Activated CD4-positive, alpha-beta T cell treated with anti-CD3 and anti-CD28 coated beads, Interleukin-2, amount 10 ng/mL, durations not matched to agents 24 days and 14 days (primary cell): ENCODE results near the gene GIPC2. TPM values are rescaled to one million over a fixed set of nuclear protein-coding genes. Genes with fewer than 3 reads are reported as not detected.
A peak's percentile ranks its signal among the peaks of the same experiment; 100 is the strongest.
"Not testable (repeated sequence)": the region's sequence is repeated elsewhere in the genome, so short reads cannot be mapped to it uniquely, and the experiment has no call there.

Source experiments
- DNase-seq: peaks from one replicate; pipeline ENCODE4 v3.0.0; 2022
- H3K27ac Mint-ChIP-seq: one replicate; pipeline ENCODE4 v1.8.0; 2022; ENCODE audit warnings: mild to moderate bottlenecking, mixed read lengths
- H3K27me3 Mint-ChIP-seq: one replicate; pipeline ENCODE4 v1.8.0; 2022; ENCODE audit warnings: mixed read lengths
- H3K36me3 Mint-ChIP-seq: one replicate; pipeline ENCODE4 v1.8.0; 2022; ENCODE audit warnings: low read depth, mild to moderate bottlenecking, mixed read lengths
- H3K4me1 Mint-ChIP-seq: one replicate; pipeline ENCODE4 v1.8.0; 2021; ENCODE audit warnings: mixed read lengths
- H3K4me3 Mint-ChIP-seq: one replicate; pipeline ENCODE4 v1.8.0; 2022; ENCODE audit warnings: mild to moderate bottlenecking, moderate library complexity, mixed read lengths
- H3K9me3 Mint-ChIP-seq: one replicate; pipeline ENCODE4 v1.8.0; 2021; ENCODE audit warnings: mixed read lengths
- intact Hi-C: fragments of 100-400 bp; cut with micrococcal nuclease; formaldehyde crosslinking; loops from one replicate; pipeline ENCODE4 v1.15.1; 2023
- total RNA-seq: library from RNA; stranded (reverse); gene quantifications from 2 replicates; pipeline ENCODE4 v1.2.3, GENCODE V29; 2022

Gene GIPC2
- total RNA-seq: 0.05 TPM in 1 of 2 replicates, not detected in the other

GRCh38 chr1:78045926-78046778 is at the start of gene GIPC2:
Gene GIPC2 (plus strand): TSS chr1:78045966. CDS start chr1:78046095, 129 bp downstream.
- Mint-ChIP-seq H3K4me1 (peaks cover 25% of the 10 kb centered on the region), H3K36me3 (no peaks in the 10 kb centered on the region), H3K27me3 (peaks cover 47% of the 10 kb centered on the region), H3K4me3 (peak within 1 kb of the TSS; percentile 81), H3K9me3 (no peaks in the 10 kb centered on the region), H3K27ac (peak within 1 kb of the TSS; percentile 30)
- intact Hi-C loops: loop anchor here (2.0 to 10.0 kb wide), 2 partner anchors 69 to 363 kb away; partner anchors contain the start of gene ZZZ3
- DNase-seq: peak; percentile 72

GRCh38 chr1:77996734-77997133 is 49.0 kb upstream of the GIPC2 start:
- H3K4me1 Mint-ChIP-seq: no peaks in the 10 kb centered on the region

GRCh38 chr1:78000536-78000935 is 45.2 kb upstream of the GIPC2 start:
- DNase-seq, H3K27ac Mint-ChIP-seq, H3K27me3 Mint-ChIP-seq, H3K4me3 Mint-ChIP-seq, H3K9me3 Mint-ChIP-seq, H3K36me3 Mint-ChIP-seq: not testable (repeated sequence)
- intact Hi-C loops: loop anchor here (5.0 to 10.0 kb wide), 3 partner anchors 38 to 1042 kb away; partner anchors contain the start of gene PIGK
- peaks cover 14% of the 10 kb centered on the region for H3K4me1 Mint-ChIP-seq

More at GRCh38 chr1:77996734-77997133, 49.0 kb upstream of the GIPC2 start:
- H3K27ac Mint-ChIP-seq: no peak overlapping the region
- H3K36me3 Mint-ChIP-seq: peaks cover 13% of the 10 kb centered on the region
- H3K9me3 Mint-ChIP-seq: no peaks in the 10 kb centered on the region
- intact Hi-C loops: no loop called here
- no peaks in the 10 kb centered on the region for H3K27me3 Mint-ChIP-seq
- H3K4me3 Mint-ChIP-seq: no peak overlapping the region
- no peak for DNase-seq

- DNase-seq: no peak
- intact Hi-C loops: loop anchor here (5.0 to 10.0 kb wide), 3 partner anchors 41 to 1039 kb away; partner anchors contain the start of gene PIGK
- Mint-ChIP-seq H3K4me1 (peaks cover 26% of the 10 kb centered on the region), H3K36me3 (no peaks in the 10 kb centered on the region), H3K4me3 (peak overlapping the region; percentile 9), H3K27me3 (peaks cover 2% of the 10 kb centered on the region), H3K9me3 (no peaks in the 10 kb centered on the region), H3K27ac (peak overlapping the region; percentile 28)
Observed at GRCh38 chr1:78003070-78003746, 42.6 kb upstream of the GIPC2 start.

GRCh38 chr1:78003882-78004718 is 41.7 kb upstream of the GIPC2 start:
- DNase-seq: peak; percentile 82
- Mint-ChIP-seq H3K9me3 (no peaks in the 10 kb centered on the region), H3K4me3 (peak overlapping the region; percentile 89), H3K36me3 (no peaks in the 10 kb centered on the region), H3K27me3 (peaks cover 2% of the 10 kb centered on the region), H3K4me1 (peaks cover 29% of the 10 kb centered on the region), H3K27ac (peak overlapping the region; percentile 98)
- intact Hi-C loops: loop anchor here (1.0 to 10.0 kb wide), 8 partner anchors 25 to 1038 kb away; partner anchors contain the start of genes FUBP1, PIGK and USP33

GRCh38 chr1:78004719-78005447 is 40.9 kb upstream of the GIPC2 start, which contains the start of gene DNAJB4:
Gene DNAJB4 (plus strand): TSS chr1:78004939. CDS start chr1:78005111, 172 bp downstream.
- peak; percentile 93 for DNase-seq
- Mint-ChIP-seq H3K4me3 (peak within 1 kb of the TSS; percentile 89), H3K4me1 (peaks cover 29% of the 10 kb centered on the region), H3K27ac (peak within 1 kb of the TSS; percentile 98), H3K9me3 (no peaks in the 10 kb centered on the region), H3K36me3 (no peaks in the 10 kb centered on the region), H3K27me3 (peaks cover 2% of the 10 kb centered on the region)
- intact Hi-C loops: loop anchor here (1.0 to 10.0 kb wide), 9 partner anchors 26 to 1037 kb away; partner anchors contain the start of genes FUBP1, PIGK and USP33

GRCh38 chr1:78005448-78005722 is 40.4 kb upstream of the GIPC2 start:
- Mint-ChIP-seq H3K4me1 (peaks cover 29% of the 10 kb centered on the region), H3K27ac (peak overlapping the region; percentile 98), H3K4me3 (peak overlapping the region; percentile 89), H3K9me3 (no peaks in the 10 kb centered on the region), H3K27me3 (peaks cover 2% of the 10 kb centered on the region), H3K36me3 (no peaks in the 10 kb centered on the region)
- intact Hi-C loops: loop anchor here (1.0 to 10.0 kb wide), 4 partner anchors 35 to 791 kb away; partner anchors contain the start of gene PIGK
- no peak for DNase-seq

GRCh38 chr1:78005755-78006154 is 40.0 kb upstream of the GIPC2 start:
- intact Hi-C loops: loop anchor here (1.0 to 10.0 kb wide), 4 partner anchors 35 to 791 kb away; partner anchors contain the start of gene PIGK
- H3K36me3 Mint-ChIP-seq: no peaks in the 10 kb centered on the region
- peak overlapping the region; percentile 89 for H3K4me3 Mint-ChIP-seq
- peaks cover 29% of the 10 kb centered on the region for H3K4me1 Mint-ChIP-seq
- DNase-seq: no peak
- H3K27me3 Mint-ChIP-seq: peaks cover 2% of the 10 kb centered on the region
- H3K9me3 Mint-ChIP-seq: no peaks in the 10 kb centered on the region
- H3K27ac Mint-ChIP-seq: no peak overlapping the region

GRCh38 chr1:78006521-78006920 is 39.2 kb upstream of the GIPC2 start:
- Mint-ChIP-seq H3K27ac (no peak overlapping the region), H3K4me1 (peaks cover 29% of the 10 kb centered on the region), H3K4me3 (peak overlapping the region; percentile 22), H3K36me3 (no peaks in the 10 kb centered on the region), H3K9me3 (no peaks in the 10 kb centered on the region), H3K27me3 (peaks cover 2% of the 10 kb centered on the region)
- DNase-seq: no peak
- intact Hi-C loops: loop anchor here (10.0 kb wide), 1 partner anchor 792 kb away; the partner anchor contains the start of gene PIGK

- Mint-ChIP-seq H3K27ac (no peak overlapping the region), H3K4me1 (peaks cover 27% of the 10 kb centered on the region), H3K4me3 (no peak overlapping the region), H3K36me3 (no peaks in the 10 kb centered on the region), H3K27me3 (peaks cover 2% of the 10 kb centered on the region), H3K9me3 (no peaks in the 10 kb centered on the region)
- intact Hi-C loops: loop anchor here (10.0 kb wide), 1 partner anchor 793 kb away; the partner anchor contains the start of gene PIGK
- DNase-seq: no peak
Observed at GRCh38 chr1:78007677-78008341, 38.0 kb upstream of the GIPC2 start.

- H3K27ac Mint-ChIP-seq: no peak overlapping the region
- H3K36me3 Mint-ChIP-seq: peaks cover 6% of the 10 kb centered on the region
- no peak for DNase-seq
- H3K9me3 Mint-ChIP-seq: no peaks in the 10 kb centered on the region
- no peak overlapping the region for H3K4me3 Mint-ChIP-seq
- H3K4me1 Mint-ChIP-seq: peaks cover 20% of the 10 kb centered on the region
- peaks cover 2% of the 10 kb centered on the region for H3K27me3 Mint-ChIP-seq
- intact Hi-C loops: loop anchor here (10.0 kb wide), 1 partner anchor 794 kb away; the partner anchor contains the start of gene PIGK
Observed at GRCh38 chr1:78009276-78009675, 36.5 kb upstream of the GIPC2 start.

- intact Hi-C loops: loop anchor here (10.0 kb wide), 1 partner anchor 795 kb away; the partner anchor contains the start of gene PIGK
- no peak overlapping the region for H3K27ac Mint-ChIP-seq
- peaks cover 9% of the 10 kb centered on the region for H3K36me3 Mint-ChIP-seq
- DNase-seq: no peak
- H3K4me3 Mint-ChIP-seq: no peak overlapping the region
- H3K4me1 Mint-ChIP-seq: peaks cover 17% of the 10 kb centered on the region
- H3K9me3 Mint-ChIP-seq: no peaks in the 10 kb centered on the region
- no peaks in the 10 kb centered on the region for H3K27me3 Mint-ChIP-seq
Observed at GRCh38 chr1:78009836-78010235, 35.9 kb upstream of the GIPC2 start.
